Measurements from ENCODE around the gene NCF4. TPM values are rescaled to one million over a fixed set of nuclear protein-coding genes. Genes with fewer than 3 reads are reported as not detected.
A peak's percentile ranks its signal among the peaks of the same experiment; 100 is the strongest.

NCF4 gene
- total and polyA plus RNA-seq, 9 of the 15 experiments (the other 6 are each of a cell fraction or from before 2014, with no cell fraction given) = 0.04 to 0.95 (median 0.33) TPM

GRCh38 chr22:36826262-36826661 is 34.5 kb upstream of the NCF4 start:
- WGBS (ENCODE audit: insufficient coverage, low coverage, missing lambda C conversion rate) = 2% methylated on average over 6 of the region's 6 CpGs
- in situ Hi-C loops (cut with MboI) = no loop called here
- ATAC-seq = no peak
- Histone ChIP-seq H3K4me2 (ENCODE audit: insufficient read depth, low read length) (no peak overlapping the region), H3K9ac (ENCODE audit: insufficient read depth in 1 of 2, low read depth in 2 of 2, low read length in 2 of 2) (no peak overlapping the region), H3K36me3 (ENCODE audit: control insufficient read depth, insufficient read depth, low read length) (no peaks in the 10 kb centered on the region), H2AFZ (ENCODE audit: low read depth, low read length) (no peak overlapping the region), H3K9me1 (ENCODE audit: control insufficient read depth, insufficient read depth, low read length) (no peaks in the 10 kb centered on the region), H3K27me3 (ENCODE audit: control insufficient read depth in 2 of 2, insufficient read depth in 2 of 2, low read length in 2 of 2) (peaks cover 0 to 6% of the 10 kb centered on the region in 2 experiments; a peak in 2 of 5 replicates), H3K4me1 (replicated peaks in 1 of 2; ENCODE audit: control insufficient read depth in 2 of 2, insufficient read depth in 2 of 2, low read length in 2 of 2) (no peaks in the 10 kb centered on the region), H3K79me2 (ENCODE audit: control insufficient read depth, insufficient read depth, low read length) (no peaks in the 10 kb centered on the region), H4K20me1 (replicated peaks; ENCODE audit: control insufficient read depth, insufficient read depth, low read length) (no peaks in the 10 kb centered on the region), H3K9me3 (replicated peaks; ENCODE audit: control insufficient read depth, insufficient read depth, low read depth, low read length) (no peaks in the 10 kb centered on the region), H3K4me3 (no peak overlapping the region), H3K27ac (ENCODE audit: extremely low read depth, low read depth, low read length) (no peak overlapping the region)
- BruUV-seq (replicated peaks) = no TSS peak
- FAIRE-seq = no peak
- POLR2A ChIA-PET = no interaction called here
- CTCF ChIA-PET (ENCODE audit: low intra/inter-chr PET ratio) = no interaction called here
- intact Hi-C loops (cut with micrococcal nuclease) = no loop called here
- DNase-seq (ENCODE audit: extremely low read depth in 1 of 4, low spot score in 3 of 4) = no peak
- TF ChIP-seq ZFP36 (IDR thresholded peaks at IDR 0.05; ENCODE audit: low read depth, low read length, partially characterized antibody) = peak; percentile 90
- TF ChIP-seq, protein P1, sequence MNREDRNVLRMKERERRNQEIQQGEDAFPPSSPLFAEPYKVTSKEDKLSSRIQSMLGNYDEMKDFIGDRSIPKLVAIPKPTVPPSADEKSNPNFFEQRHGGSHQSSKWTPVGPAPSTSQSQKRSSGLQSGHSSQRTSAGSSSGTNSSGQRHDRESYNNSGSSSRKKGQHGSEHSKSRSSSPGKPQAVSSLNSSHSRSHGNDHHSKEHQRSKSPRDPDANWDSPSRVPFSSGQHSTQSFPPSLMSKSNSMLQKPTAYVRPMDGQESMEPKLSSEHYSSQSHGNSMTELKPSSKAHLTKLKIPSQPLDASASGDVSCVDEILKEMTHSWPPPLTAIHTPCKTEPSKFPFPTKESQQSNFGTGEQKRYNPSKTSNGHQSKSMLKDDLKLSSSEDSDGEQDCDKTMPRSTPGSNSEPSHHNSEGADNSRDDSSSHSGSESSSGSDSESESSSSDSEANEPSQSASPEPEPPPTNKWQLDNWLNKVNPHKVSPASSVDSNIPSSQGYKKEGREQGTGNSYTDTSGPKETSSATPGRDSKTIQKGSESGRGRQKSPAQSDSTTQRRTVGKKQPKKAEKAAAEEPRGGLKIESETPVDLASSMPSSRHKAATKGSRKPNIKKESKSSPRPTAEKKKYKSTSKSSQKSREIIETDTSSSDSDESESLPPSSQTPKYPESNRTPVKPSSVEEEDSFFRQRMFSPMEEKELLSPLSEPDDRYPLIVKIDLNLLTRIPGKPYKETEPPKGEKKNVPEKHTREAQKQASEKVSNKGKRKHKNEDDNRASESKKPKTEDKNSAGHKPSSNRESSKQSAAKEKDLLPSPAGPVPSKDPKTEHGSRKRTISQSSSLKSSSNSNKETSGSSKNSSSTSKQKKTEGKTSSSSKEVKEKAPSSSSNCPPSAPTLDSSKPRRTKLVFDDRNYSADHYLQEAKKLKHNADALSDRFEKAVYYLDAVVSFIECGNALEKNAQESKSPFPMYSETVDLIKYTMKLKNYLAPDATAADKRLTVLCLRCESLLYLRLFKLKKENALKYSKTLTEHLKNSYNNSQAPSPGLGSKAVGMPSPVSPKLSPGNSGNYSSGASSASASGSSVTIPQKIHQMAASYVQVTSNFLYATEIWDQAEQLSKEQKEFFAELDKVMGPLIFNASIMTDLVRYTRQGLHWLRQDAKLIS (CRISPR knock-in tag; IDR thresholded peaks at IDR 0.05) = no peak
- TF ChIP-seq RBM25 (IDR thresholded peaks at IDR 0.05; ENCODE audit: low read depth, low read length, severe bottlenecking) = peak; percentile 49

All from K562 (cell line).